ENCODE results near the gene GTPBP1.

- TF ChIP-seq CTCF (IDR thresholded peaks at IDR 0.05) (no peak), POLR2A (IDR thresholded peaks at IDR 0.05) (no peak)
Measured at GRCh38 chr22:38732251-38732815, 26.6 kb downstream of the GTPBP1 start.
